T-helper 1 cell treated with Interleukin-12 subunit alpha and Interleukin-12 subunit beta and Interleukin-4 antibody, amounts not matched to agents 30 μg/mL and 1 μg/mL, for 36 hours (primary cell): Measurements from ENCODE around the gene MSI2.

ENCODE experiments used
- H3K27ac Mint-ChIP-seq: one replicate; pipeline ENCODE4 v1.8.0; 2021; ENCODE audit warnings: mild to moderate bottlenecking, mixed read lengths
- H3K27me3 Mint-ChIP-seq: one replicate; pipeline ENCODE4 v1.8.0; 2021; ENCODE audit warnings: low read depth, mixed read lengths
- H3K36me3 Mint-ChIP-seq: one replicate; pipeline ENCODE4 v1.8.0; 2021; ENCODE audit warnings: low read depth, mixed read lengths
- H3K4me1 Mint-ChIP-seq: one replicate; pipeline ENCODE4 v1.8.0; 2021; ENCODE audit warnings: low read depth, mixed read lengths
- H3K4me3 Mint-ChIP-seq: one replicate; pipeline ENCODE4 v1.8.0; 2021; ENCODE audit warnings: mild to moderate bottlenecking, moderate library complexity, mixed read lengths
- H3K9me3 Mint-ChIP-seq: one replicate; pipeline ENCODE4 v1.8.0; 2021; ENCODE audit warnings: mixed read lengths

The MSI2 gene

GRCh38 chr17:57574040-57574513 is 317.8 kb downstream of the MSI2 start:
- Mint-ChIP-seq H3K9me3 (no peaks in the 10 kb centered on the region), H3K36me3 (no peaks in the 10 kb centered on the region), H3K4me1 (no peaks in the 10 kb centered on the region), H3K4me3 (no peak overlapping the region), H3K27ac (no peak overlapping the region), H3K27me3 (no peaks in the 10 kb centered on the region)

GRCh38 chr17:57576744-57577143 is 320.4 kb downstream of the MSI2 start:
- no peaks in the 10 kb centered on the region for H3K27me3 Mint-ChIP-seq
- no peaks in the 10 kb centered on the region for H3K4me1 Mint-ChIP-seq
- no peak overlapping the region for H3K27ac Mint-ChIP-seq

DNA sequence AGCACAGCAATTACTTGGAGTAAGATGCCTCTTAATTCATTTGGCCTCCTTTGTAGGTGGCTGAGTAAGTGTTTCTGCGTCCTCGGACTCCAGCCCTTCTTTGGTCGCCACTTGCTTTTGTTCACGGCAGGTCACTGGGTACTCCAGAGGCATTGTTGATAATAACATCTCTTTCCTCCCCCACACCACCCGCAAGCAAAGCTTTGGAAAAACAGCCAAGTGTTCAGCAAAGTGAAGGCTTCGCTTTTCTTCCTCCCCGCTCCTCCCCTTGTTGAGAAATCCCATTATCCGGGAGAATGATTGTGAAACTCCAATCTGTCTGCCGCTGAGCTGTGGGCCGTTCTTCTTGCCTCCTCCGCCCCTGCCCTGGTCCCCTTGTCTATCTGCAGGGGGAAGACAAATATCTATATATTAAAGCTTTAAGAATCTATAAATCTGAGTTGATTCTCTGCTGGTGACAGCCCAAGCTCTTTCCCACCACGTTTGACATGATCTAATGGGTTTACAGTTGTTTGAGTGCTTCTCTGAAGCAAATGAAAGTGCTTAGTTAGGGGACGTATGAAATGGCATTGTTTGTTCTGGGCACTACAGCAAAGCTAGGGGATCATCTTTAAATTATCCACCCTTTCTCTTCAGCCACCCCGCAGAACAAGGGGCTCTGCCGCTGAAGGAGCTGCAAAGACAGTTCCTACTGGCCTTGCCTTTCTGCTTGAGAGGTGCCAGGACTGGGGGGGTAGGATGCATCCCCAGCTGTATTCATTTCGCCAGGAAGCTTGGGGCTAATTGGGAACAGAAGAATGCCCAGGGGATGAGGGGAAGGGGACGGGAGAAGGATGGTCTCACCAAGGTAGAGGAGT is 321.7 kb downstream of the MSI2 start:
- H3K4me1 Mint-ChIP-seq = no peaks in the 10 kb centered on the region
- no peaks in the 10 kb centered on the region for H3K27me3 Mint-ChIP-seq
- H3K4me3 Mint-ChIP-seq = no peak overlapping the region
- H3K36me3 Mint-ChIP-seq = no peaks in the 10 kb centered on the region
- H3K27ac Mint-ChIP-seq = no peak overlapping the region
- no peaks in the 10 kb centered on the region for H3K9me3 Mint-ChIP-seq

More at GRCh38 chr17:57576744-57577143, 320.4 kb downstream of the MSI2 start:
- H3K36me3 Mint-ChIP-seq = no peaks in the 10 kb centered on the region
- H3K4me3 Mint-ChIP-seq = no peak overlapping the region
- H3K9me3 Mint-ChIP-seq = no peaks in the 10 kb centered on the region

DNA sequence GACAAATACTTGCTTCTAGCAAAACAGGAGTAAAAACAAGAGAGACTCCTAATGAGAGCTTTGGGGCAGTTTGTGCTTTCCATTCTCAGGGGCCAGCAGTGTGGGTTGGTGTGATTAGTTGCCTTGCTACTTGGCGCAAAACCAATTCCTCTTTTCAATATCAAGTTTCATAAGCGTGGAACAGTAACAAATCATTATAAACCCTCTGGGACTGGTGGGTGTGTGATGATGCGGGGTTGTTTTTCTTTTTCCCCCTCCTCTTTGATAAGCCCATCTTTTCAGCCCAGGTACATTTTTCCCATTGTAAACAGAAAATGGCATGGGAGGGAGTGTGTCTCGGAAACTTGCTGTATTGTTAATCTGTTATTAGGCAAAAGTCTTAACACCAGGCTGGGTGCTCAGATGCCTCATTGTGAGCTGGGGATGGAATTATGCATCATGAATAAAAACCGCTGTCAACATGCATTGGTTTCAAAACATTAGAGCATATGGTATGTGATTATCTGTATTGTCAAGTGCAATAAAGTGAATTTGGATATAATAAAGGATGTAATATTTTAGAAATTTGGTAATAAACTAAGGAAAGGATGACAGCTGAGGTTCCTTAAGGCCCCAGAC is 322.4 kb downstream of the MSI2 start:
- Mint-ChIP-seq H3K4me1 (no peaks in the 10 kb centered on the region), H3K36me3 (no peaks in the 10 kb centered on the region), H3K9me3 (no peaks in the 10 kb centered on the region), H3K4me3 (no peak overlapping the region), H3K27ac (no peak overlapping the region), H3K27me3 (no peaks in the 10 kb centered on the region)

DNA sequence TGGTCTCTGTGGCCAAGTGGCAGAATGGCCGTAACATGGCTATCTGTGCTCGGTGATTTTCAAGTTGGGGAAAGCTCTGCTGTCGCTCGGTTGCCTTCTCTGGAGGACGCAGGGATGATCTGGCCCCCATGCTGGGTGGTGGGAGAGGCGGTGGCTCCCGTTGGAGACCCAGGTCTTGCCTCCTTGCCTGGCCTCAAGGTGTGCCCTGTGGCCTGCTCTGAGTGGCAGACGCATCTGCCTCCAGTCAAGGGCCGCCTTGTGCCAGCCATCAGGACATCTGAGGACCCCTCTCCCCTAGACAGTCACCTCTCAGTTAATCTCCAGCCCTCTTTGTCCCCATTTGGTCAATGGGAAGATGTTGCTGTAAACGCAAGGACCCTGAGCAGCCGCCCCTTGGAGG is 322.9 kb downstream of the MSI2 start:
- H3K27me3 Mint-ChIP-seq = no peaks in the 10 kb centered on the region
- no peaks in the 10 kb centered on the region for H3K9me3 Mint-ChIP-seq
- no peaks in the 10 kb centered on the region for H3K4me1 Mint-ChIP-seq
- H3K4me3 Mint-ChIP-seq = no peak overlapping the region
- no peaks in the 10 kb centered on the region for H3K36me3 Mint-ChIP-seq
- no peak overlapping the region for H3K27ac Mint-ChIP-seq

GRCh38 chr17:57580055-57580739 is 323.9 kb downstream of the MSI2 start:
- Mint-ChIP-seq H3K27ac (no peak overlapping the region), H3K4me1 (no peaks in the 10 kb centered on the region), H3K4me3 (no peak overlapping the region), H3K36me3 (no peaks in the 10 kb centered on the region), H3K9me3 (no peaks in the 10 kb centered on the region), H3K27me3 (no peaks in the 10 kb centered on the region)

DNA sequence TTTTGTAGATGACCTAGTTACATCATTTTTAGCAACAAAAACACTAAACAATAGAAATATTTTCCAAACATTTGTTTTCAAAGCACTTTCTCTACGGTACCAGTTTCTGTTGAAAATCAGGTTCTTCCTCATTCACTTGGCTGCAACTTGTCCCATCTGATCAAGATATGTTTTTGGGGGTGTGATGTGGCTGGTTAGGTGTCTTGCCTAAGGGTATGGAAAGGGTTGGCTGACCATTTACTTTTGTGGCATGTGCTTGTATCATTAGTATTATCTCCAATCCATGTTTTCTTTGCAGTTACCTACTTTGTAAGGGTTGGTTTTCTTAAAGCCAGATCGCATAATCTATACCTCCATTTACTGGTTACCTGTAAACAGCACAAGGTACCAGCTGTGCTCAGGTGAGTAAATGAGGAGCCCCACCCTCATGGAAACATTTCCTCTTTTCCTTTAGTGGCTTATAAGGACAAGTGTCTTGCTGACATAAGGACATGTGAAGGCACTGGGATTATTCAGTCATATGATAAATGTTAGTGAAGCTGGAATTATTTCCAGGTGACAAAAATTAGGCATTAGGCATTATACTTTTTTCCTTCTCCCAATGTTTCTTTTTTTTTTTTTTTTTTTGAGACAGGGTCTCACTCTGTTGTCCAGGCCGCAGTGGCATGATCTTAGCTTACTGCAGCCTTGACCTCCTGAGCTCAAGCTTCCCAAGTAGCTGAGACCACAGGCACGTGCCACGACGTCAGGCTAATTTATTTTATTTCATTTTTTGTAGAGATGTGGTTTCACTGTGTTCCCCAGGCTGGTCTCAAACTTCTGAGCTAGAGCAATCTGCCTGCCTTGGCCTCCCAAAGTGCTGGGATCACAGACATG is 326.8 kb downstream of the MSI2 start:
- no peaks in the 10 kb centered on the region for H3K36me3 Mint-ChIP-seq
- H3K27ac Mint-ChIP-seq = peak overlapping the region; percentile 5
- H3K4me1 Mint-ChIP-seq = no peaks in the 10 kb centered on the region

DNA sequence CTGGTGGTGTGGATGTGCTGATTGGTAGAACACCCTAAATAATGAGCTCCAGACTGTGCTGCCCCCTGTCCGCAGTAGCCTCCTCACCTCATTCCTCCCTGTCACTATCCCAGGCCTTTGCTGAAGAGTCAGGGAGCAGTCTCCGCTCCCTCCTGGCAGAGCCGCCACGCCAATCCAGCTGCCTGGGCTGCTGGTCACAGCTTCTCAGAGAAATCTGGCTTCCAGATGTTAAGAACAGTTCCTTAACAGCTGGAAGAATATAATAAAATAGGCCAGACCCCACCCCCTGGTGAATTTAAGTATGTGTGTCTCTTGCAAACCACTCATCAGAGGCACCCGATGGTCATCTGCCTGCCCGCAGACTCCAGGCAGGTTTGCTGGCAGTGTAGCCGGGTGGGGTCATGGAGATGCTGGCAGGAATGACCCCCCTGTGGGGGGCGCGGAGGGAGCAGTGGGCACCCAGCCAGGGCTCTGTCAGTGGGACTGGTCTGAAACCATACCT is 327.8 kb downstream of the MSI2 start:
- Mint-ChIP-seq H3K9me3 (no peaks in the 10 kb centered on the region), H3K27ac (no peak overlapping the region), H3K4me1 (no peaks in the 10 kb centered on the region), H3K4me3 (no peak overlapping the region), H3K27me3 (no peaks in the 10 kb centered on the region), H3K36me3 (no peaks in the 10 kb centered on the region)

More for the DNA sequence above, 326.8 kb downstream of the MSI2 start:
- Mint-ChIP-seq H3K27me3 (no peaks in the 10 kb centered on the region), H3K4me3 (no peak overlapping the region), H3K9me3 (no peaks in the 10 kb centered on the region)

DNA sequence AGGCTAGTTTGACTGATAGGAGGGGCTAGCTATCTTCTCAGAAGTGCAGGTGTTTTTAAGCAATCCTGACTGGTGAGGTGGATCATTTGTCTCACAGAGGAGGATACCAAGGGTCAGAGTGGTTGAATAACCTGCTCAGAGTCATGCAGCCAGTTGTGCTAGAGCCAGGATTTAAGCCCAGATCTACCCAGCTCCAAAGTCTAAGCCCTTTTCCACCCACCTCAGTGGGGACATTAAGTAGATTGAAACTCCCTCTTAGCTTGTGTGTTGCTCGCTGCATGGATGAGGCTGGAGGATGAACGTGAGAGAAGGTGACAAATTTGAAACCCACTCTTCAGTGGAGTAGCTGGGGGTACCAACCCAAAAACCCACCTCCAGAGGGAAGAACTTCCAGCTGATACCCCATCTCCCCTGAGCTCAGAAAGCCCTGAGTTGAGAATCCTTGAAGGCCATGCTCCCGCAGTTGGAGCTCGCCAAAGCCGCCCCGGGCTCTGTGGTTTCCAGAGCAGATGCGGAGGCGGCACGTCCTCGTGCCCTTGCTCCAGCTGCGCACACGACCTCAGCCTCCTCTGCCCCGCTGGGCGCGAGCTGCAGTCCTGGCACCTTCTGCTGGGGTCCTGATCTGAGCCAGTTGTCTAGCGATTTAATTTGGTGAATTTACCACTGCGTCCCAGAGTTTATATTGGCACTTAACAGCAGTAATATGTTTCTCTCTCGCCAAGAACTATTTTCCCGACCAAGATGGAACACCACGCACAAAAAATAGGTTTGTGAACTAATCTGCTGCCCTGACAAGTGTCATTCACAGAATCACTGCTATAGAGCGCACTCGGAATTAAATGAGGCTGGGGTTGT is 329.2 kb downstream of the MSI2 start:
- Mint-ChIP-seq H3K9me3 (no peaks in the 10 kb centered on the region), H3K27me3 (no peaks in the 10 kb centered on the region), H3K27ac (no peak overlapping the region), H3K36me3 (peaks cover 2% of the 10 kb centered on the region), H3K4me1 (no peaks in the 10 kb centered on the region), H3K4me3 (no peak overlapping the region)

DNA sequence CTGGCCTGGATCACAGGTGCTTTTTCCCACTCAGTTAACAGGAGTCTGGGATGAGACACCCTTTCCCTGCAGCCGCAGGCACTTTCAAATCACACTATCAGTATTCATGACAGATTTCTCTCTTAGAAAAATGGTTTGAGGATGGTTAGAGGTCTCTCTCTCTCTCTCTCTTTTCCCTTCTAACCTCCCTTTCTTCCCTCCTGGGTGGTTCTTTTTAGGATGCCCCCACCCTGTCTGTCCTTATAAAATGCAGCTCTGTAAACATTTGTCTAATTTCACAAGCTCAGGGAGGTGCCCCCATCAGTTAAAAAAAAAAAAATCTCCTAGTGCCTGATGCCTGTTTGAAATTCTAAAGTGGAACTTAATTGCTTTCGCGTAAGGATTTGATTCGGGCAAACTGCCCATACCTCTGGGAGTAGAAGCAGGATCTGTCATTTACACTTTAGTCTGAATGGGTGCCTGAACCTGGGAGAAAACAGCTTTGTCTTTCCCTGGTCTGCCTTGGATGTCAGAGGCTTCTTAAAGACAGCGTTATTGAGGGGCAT is 329.9 kb downstream of the MSI2 start:
- Mint-ChIP-seq H3K36me3 (peaks cover 2% of the 10 kb centered on the region), H3K27ac (no peak overlapping the region), H3K4me1 (no peaks in the 10 kb centered on the region), H3K4me3 (no peak overlapping the region), H3K27me3 (no peaks in the 10 kb centered on the region), H3K9me3 (no peaks in the 10 kb centered on the region)

GRCh38 chr17:57586742-57587141 is 330.4 kb downstream of the MSI2 start:
- Mint-ChIP-seq H3K9me3 (no peaks in the 10 kb centered on the region), H3K27me3 (no peaks in the 10 kb centered on the region), H3K4me3 (no peak overlapping the region), H3K4me1 (no peaks in the 10 kb centered on the region), H3K36me3 (peaks cover 2% of the 10 kb centered on the region), H3K27ac (no peak overlapping the region)

GRCh38 chr17:57587193-57587969 is 331.1 kb downstream of the MSI2 start:
- H3K36me3 Mint-ChIP-seq = peaks cover 2% of the 10 kb centered on the region
- no peaks in the 10 kb centered on the region for H3K4me1 Mint-ChIP-seq
- H3K27ac Mint-ChIP-seq = no peak overlapping the region
- H3K4me3 Mint-ChIP-seq = no peak overlapping the region
- no peaks in the 10 kb centered on the region for H3K27me3 Mint-ChIP-seq
- H3K9me3 Mint-ChIP-seq = no peaks in the 10 kb centered on the region
